HCT116 (cell line): ENCODE results near the gene GRM2. TPM values are rescaled to one million over a fixed set of nuclear protein-coding genes. Genes with fewer than 3 reads are reported as not detected.

Source experiments
- ATAC-seq: fragments of 200-7000 bp; cut with Tn5 transposase; 2 replicates; pipeline ENCODE4 v1.9.1; 2020; ENCODE audit warnings: mild to moderate bottlenecking, moderate library complexity
- BruUV-seq: library from RNA; stranded (reverse); fragments of 400-500 nt; replicated peaks from 2 replicates; lab custom pipeline; 2021; lab: Mats Ljungman, UMichigan
- CTCF ChIA-PET: fragments of 300-600 bp; sonication (Branson Sonifier 250); formaldehyde crosslinking; loops from one replicate; lab custom pipeline; 2021; ENCODE audit warnings: antibody characterized with exemption; lab: Charles Lee
- POLR2A ChIA-PET: fragments of 300-600, 350-600 bp; sonication (Branson Sonifier 250); formaldehyde crosslinking; loops from one replicate; lab custom pipeline; 2021; ENCODE audit warnings: antibody characterized with exemption; lab: Charles Lee
- RAD21 ChIA-PET, 2 experiments: fragments of 300-600 bp; sonication (Branson Sonifier 250); formaldehyde crosslinking; loops; one replicate each; lab custom pipeline; 2023; ENCODE audit warnings: low total read pairs in 2 of 2; ENCODE audit not compliant: uncharacterized antibody in 2 of 2, unreplicated experiment in 2 of 2, low non-redundant PET in 1 of 2; lab: Charles Lee
- DNase-seq: peaks from one replicate; pipeline ENCODE4 v3.0.0-alpha.2; 2010; ENCODE audit warnings: low read depth, low spot score
- H2AFZ ChIP-seq: fragments of 200-600 bp; shearing (Covaris generic), sonication (generic); 2 replicates; pipeline ENCODE4 v1.6.1; 2017; ENCODE audit warnings: low read depth, mixed run types, mixed read lengths, antibody characterized with exemption, low read length; ENCODE audit not compliant: poor library complexity, severe bottlenecking
- H3K27ac ChIP-seq: 2 replicates; pipeline ENCODE4 v1.5.1; 2012; ENCODE audit warnings: low read depth, low read length
- H3K27me3 ChIP-seq: fragments of 200-600 bp; sonication (generic); 2 replicates; pipeline ENCODE4 v1.6.1; 2016; ENCODE audit warnings: mixed run types, low read length, mixed read lengths; ENCODE audit not compliant: insufficient read depth
- H3K36me3 ChIP-seq, 2 experiments: fragments of 200-500 bp in 1 of 2; fragments of 200-600 bp in 1 of 2; sonication (Bioruptor generic) in 1 of 2; sonication (generic) in 1 of 2; 2 replicates each; pipeline versions ENCODE4 v1.5.1 to v1.6.1; 2014 to 2016; ENCODE audit warnings: low read length in 2 of 2, inconsistent platforms in 1 of 2, mixed read lengths in 1 of 2, mixed run types in 1 of 2; ENCODE audit not compliant: insufficient read depth in 2 of 2, control insufficient read depth in 1 of 2
- H3K4me1 ChIP-seq, 2 experiments: fragments of 200-600 bp in 1 of 2; sonication (generic) in 1 of 2; 2 replicates each; pipeline versions ENCODE4 v1.5.1 to v1.6.1; 2012 to 2017; ENCODE audit warnings: low read length in 2 of 2, inconsistent platforms in 1 of 2, mild to moderate bottlenecking in 1 of 2, mixed read lengths in 1 of 2, mixed run types in 1 of 2, moderate library complexity in 1 of 2; ENCODE audit not compliant: insufficient read depth in 2 of 2, control insufficient read depth in 1 of 2
- H3K4me2 ChIP-seq: fragments of 200-600 bp; sonication (generic); 2 replicates; pipeline ENCODE4 v1.6.1; 2017; ENCODE audit warnings: mixed run types, low read length, mixed read lengths
- H3K4me3 ChIP-seq, 2 experiments: fragments of 200-600 bp in 1 of 2; sonication (generic) in 1 of 2; replicated peaks in 1 of 2; 2 replicates each; pipeline ENCODE4 v1.5.1; 2011 to 2016; ENCODE audit warnings: low read length in 2 of 2, control low read depth in 1 of 2, low read depth in 1 of 2, mild to moderate bottlenecking in 1 of 2, mixed read lengths in 1 of 2, mixed run types in 1 of 2
- H3K79me2 ChIP-seq: fragments of 200-600 bp; sonication (generic); 2 replicates; pipeline ENCODE4 v1.6.1; 2017; ENCODE audit warnings: mild to moderate bottlenecking, mixed run types, low read length, moderate library complexity, mixed read lengths; ENCODE audit not compliant: insufficient read depth
- H3K9ac ChIP-seq: fragments of 200-600 bp; sonication (generic); 2 replicates; pipeline ENCODE4 v1.6.1; 2016; ENCODE audit warnings: low read length, mixed read lengths
- H3K9me2 ChIP-seq: fragments of 200-600 bp; sonication (generic), shearing (Covaris generic); 2 replicates; pipeline ENCODE4 v1.6.1; 2017; ENCODE audit warnings: mixed run types, mild to moderate bottlenecking, moderate library complexity; ENCODE audit not compliant: insufficient read depth
- H3K9me3 ChIP-seq, 2 experiments: fragments of 200-500 bp in 1 of 2; fragments of 200-600 bp in 1 of 2; sonication (Bioruptor generic) in 1 of 2; sonication (generic) in 1 of 2; 2 replicates each; pipeline ENCODE4 v1.6.1; 2014 to 2017; ENCODE audit warnings: low read length in 2 of 2, mixed read lengths in 2 of 2, inconsistent platforms in 1 of 2, low read depth in 1 of 2, mild to moderate bottlenecking in 1 of 2, mixed run types in 1 of 2, moderate library complexity in 1 of 2; ENCODE audit not compliant: control insufficient read depth in 1 of 2, insufficient read depth in 1 of 2
- H4K20me1 ChIP-seq: fragments of 200-600 bp; sonication (generic), shearing (Covaris generic); 2 replicates; pipeline ENCODE4 v1.6.1; 2017; ENCODE audit warnings: mixed run types, mild to moderate bottlenecking, moderate library complexity; ENCODE audit not compliant: insufficient read depth
- CBX3 ChIP-seq: IDR thresholded peaks from 2 replicates; pipeline ENCODE4 v1.6.1; 2012; ENCODE audit warnings: low read depth
- EGR1 ChIP-seq: IDR thresholded peaks from 2 replicates; pipeline ENCODE4 v1.6.1; 2012; ENCODE audit warnings: low read depth
- ELF1 ChIP-seq: IDR thresholded peaks from 2 replicates; pipeline ENCODE4 v1.6.1; 2012; ENCODE audit warnings: low read depth, borderline replicate concordance
- EZH2phosphoT487 ChIP-seq: fragments of 200-600 bp; IDR thresholded peaks from 2 replicates; pipeline ENCODE4 v1.6.1; 2018; ENCODE audit warnings: antibody characterized with exemption, borderline replicate concordance
- POLR2AphosphoS5 ChIP-seq: IDR thresholded peaks from 2 replicates; pipeline ENCODE4 v1.6.1; 2011; ENCODE audit warnings: mild to moderate bottlenecking, low read depth, low read length, moderate library complexity
- RAD21 ChIP-seq: IDR thresholded peaks from 2 replicates; pipeline ENCODE4 v1.6.1; 2012; ENCODE audit warnings: low read depth, mild to moderate bottlenecking
- REST ChIP-seq: IDR thresholded peaks from 2 replicates; pipeline ENCODE4 v1.6.1; 2012; ENCODE audit warnings: low read depth
- SRF ChIP-seq: IDR thresholded peaks from 2 replicates; pipeline ENCODE4 v1.6.1; 2012; ENCODE audit warnings: low read depth
- TCF7L2 ChIP-seq: IDR thresholded peaks from 2 replicates; pipeline ENCODE4 v1.7.0; 2011; ENCODE audit warnings: borderline replicate concordance, inconsistent platforms; ENCODE audit not compliant: insufficient read depth, insufficient read length; ENCODE audit errors: extremely low read depth
- ZFX ChIP-seq: fragments of 450-650 bp; IDR thresholded peaks from 2 replicates; pipeline ENCODE4 v1.6.1; 2017
- ZNF274 ChIP-seq: fragments of 200-500 bp; sonication (Bioruptor generic); IDR thresholded peaks from 2 replicates; pipeline ENCODE4 v1.6.1; 2014; ENCODE audit warnings: mild to moderate bottlenecking, low read depth, low read length, inconsistent platforms
- intact Hi-C: fragments of 100-400 bp; cut with micrococcal nuclease; formaldehyde crosslinking; loops from 2 replicates; pipeline ENCODE4 v1.10.0; 2022
- total RNA-seq: library from RNA; stranded (reverse); gene quantifications from one replicate; pipeline ENCODE4 v1.2.1, GENCODE V29; 2021; ENCODE audit not compliant: unreplicated experiment
- TF ChIP-seq, protein P1 (sequence below): IDR thresholded peaks from 2 replicates; pipeline ENCODE4 v1.6.1; 2012

The GRM2 gene
- total RNA-seq, 1 experiment from 2014 or later, result 0.32 TPM

- CTCF ChIA-PET, result interaction anchor here (3.8 kb wide), 1 partner anchor 11 kb away, joined by 20 read pairs; no protein-coding TSS in a partner anchor
- Histone ChIP-seq H3K27me3 (no peaks in the 10 kb centered on the region), H2AFZ (no peak overlapping the region), H3K79me2 (no peaks in the 10 kb centered on the region), H3K27ac (no peak overlapping the region), H3K9me3 (no peaks in the 10 kb centered on the region), H4K20me1 (no peaks in the 10 kb centered on the region), H3K4me3 (no peak overlapping the region), H3K9me2 (no peaks in the 10 kb centered on the region), H3K9ac (no peak overlapping the region), H3K36me3 (no peaks in the 10 kb centered on the region), H3K4me2 (no peak overlapping the region), H3K4me1 (no peaks in the 10 kb centered on the region)
- no peak for ATAC-seq
- intact Hi-C loops, result no loop called here
- RAD21 ChIA-PET, result no interaction called here
- no TSS peak for BruUV-seq
- DNase-seq, result no peak
- no peak for TF ChIP-seq RAD21
- no peak for TF ChIP-seq CBX3
- TF ChIP-seq REST, result no peak
- no peak for TF ChIP-seq EGR1
- TF ChIP-seq, protein P1, sequence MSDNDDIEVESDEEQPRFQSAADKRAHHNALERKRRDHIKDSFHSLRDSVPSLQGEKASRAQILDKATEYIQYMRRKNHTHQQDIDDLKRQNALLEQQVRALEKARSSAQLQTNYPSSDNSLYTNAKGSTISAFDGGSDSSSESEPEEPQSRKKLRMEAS, result no peak
- no peak for TF ChIP-seq ZNF274
- no peak for TF ChIP-seq ELF1
- no peak for TF ChIP-seq POLR2AphosphoS5
- TF ChIP-seq SRF, result no peak
- no peak for TF ChIP-seq EZH2phosphoT487
- no peak for TF ChIP-seq ZFX
- TF ChIP-seq TCF7L2, result no peak
- TF ChIP-seq, all 23 proteins: peak for 0
- POLR2A ChIA-PET, result no interaction called here
Observed at GRCh38 chr3:51729042-51729633, 22.3 kb downstream of the GRM2 start.
